ENCODE data around the gene ELP6.
"Not testable (repeated sequence)": the region's sequence is repeated elsewhere in the genome, so short reads cannot be mapped to it uniquely, and the experiment has no call there.

DNA sequence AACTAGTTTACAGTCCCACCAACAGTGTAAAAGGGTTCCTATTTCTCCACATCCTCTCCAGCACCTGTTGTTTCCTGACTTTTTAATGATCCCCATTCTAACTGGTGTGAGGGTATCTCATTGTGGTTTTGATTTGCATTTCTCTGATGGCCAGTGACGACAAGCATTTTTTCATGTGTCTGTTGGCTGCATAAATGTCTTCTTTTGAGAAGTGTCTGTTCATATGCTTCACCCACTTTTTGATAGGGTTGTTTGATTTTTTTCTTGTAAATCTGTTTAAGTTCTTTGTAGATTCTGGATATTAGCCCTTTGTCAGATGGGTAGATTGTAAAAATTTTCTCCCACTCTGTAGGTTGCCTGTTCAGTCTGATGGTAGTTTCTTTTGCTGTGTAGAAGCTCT lies 45.2 kb downstream of the ELP6 start:
- TF ChIP-seq CTCF (conservative IDR thresholded peaks at IDR 0.05 in 1 of 2, IDR thresholded peaks at IDR 0.05 in 1 of 2; ENCODE audit: extremely low read depth in 1 of 2, insufficient read depth in 1 of 2, low read depth in 1 of 2, low read length in 2 of 2); EZH2 (IDR thresholded peaks at IDR 0.05; ENCODE audit: borderline replicate concordance, low read length): not testable (repeated sequence)

Measured in mammary epithelial cell (primary cell).